Measurements from ENCODE around the gene POTEE.
"Not testable (repeated sequence)": the region's sequence is repeated elsewhere in the genome, so short reads cannot be mapped to it uniquely, and the experiment has no call there.

Gene POTEE

DNA sequence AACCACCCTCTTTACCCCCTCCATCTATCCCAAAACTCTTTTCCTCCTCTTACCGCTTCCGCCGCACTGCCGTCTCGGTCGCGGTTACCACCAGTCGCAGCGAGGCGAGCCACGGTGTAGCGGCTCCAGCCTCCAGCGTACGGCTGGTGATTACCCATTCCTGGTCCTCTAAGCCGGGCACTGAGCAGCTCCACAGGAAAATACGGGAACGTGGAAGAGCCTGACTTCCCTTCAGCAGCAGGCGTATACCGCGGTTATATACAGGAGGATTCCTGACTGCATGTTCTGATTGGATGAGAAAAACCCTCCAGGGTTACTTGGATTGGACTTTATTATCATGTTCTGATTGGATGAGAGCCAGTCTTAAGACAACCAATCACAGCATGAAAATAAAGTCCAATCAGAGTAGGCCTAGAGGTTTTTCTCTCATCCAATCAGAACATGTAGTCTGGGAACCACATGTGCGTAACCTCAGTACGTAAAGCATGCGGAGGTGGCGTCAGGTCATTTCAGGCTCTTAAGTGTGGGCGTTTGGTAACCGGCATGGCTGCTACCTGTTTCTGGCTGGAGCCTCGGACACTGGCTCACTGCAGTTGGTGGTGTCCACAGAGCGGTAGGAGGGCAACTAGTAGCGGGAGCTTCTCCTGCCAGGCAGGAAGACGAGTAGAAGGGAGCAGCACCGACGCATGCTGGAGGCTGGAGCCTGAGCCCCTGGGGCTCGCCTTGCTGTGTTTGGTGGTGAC, at the start of gene POTEE:
Gene POTEE, plus strand, starts transcription at position 507 of the 743 bp plus-strand sequence. CDS start 8,867 bp downstream, outside the sequence.
- not testable (repeated sequence) for DNase-seq

DNA sequence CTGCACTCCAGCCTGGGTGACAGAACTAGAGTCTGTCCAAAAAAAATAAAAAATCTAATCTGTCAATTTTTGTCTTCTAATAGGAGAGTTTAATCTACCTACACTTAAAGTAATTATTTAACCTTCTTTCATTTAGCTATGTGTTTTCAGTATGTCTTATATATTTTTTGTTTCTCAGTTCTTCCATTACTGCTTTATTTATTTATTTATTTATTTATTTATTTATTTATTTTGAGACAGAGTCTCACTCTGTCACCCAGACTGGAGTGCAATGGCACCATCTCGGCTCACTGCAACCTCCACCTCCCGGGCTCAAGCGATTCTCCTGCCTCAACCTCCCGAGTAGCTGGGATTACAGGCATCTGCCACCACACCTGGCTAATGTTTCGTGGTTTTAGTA, 43.8 kb upstream of the POTEE start:
- DNase-seq = not testable (repeated sequence)

DNA sequence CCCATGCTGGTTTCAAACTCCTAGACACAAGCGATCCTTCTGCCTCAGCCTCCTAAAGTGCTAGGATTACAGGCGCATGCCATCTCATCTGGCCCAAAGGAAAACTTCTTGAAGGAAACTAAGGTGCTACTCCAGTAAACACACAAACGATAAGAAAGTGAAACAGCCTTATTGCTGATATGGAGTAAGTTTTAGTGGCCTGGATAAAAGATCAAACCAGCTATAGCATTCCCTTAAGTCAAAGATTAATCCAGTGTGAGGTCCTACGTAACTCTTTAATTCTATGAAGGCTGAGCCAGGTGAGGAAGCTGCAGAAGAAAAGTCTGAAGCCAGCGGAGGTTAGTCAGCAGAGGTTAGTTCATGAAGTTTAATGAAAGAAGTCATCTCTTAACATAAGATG, 40.8 kb upstream of the POTEE start:
- DNase-seq = no peak

DNA sequence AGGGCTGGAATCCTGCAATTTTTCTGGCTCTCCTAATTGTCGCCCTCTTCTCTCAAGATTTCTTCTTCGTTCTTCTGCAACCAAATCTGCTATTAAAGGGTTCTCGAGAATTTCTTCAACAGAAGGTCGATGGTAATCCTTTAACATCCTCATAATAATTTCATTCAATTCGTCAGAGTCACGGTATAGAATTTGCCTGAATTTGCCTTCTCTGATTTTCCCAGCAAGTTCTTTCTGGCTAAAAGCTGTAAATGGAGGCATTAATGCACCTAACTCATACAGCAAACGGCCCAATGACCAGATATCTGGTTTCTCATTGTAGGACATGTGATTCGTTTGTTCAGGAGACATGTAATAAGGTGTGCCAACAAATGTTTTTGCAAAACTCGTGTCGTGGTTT, 31.3 kb upstream of the POTEE start:
- DNase-seq = not testable (repeated sequence)

DNA sequence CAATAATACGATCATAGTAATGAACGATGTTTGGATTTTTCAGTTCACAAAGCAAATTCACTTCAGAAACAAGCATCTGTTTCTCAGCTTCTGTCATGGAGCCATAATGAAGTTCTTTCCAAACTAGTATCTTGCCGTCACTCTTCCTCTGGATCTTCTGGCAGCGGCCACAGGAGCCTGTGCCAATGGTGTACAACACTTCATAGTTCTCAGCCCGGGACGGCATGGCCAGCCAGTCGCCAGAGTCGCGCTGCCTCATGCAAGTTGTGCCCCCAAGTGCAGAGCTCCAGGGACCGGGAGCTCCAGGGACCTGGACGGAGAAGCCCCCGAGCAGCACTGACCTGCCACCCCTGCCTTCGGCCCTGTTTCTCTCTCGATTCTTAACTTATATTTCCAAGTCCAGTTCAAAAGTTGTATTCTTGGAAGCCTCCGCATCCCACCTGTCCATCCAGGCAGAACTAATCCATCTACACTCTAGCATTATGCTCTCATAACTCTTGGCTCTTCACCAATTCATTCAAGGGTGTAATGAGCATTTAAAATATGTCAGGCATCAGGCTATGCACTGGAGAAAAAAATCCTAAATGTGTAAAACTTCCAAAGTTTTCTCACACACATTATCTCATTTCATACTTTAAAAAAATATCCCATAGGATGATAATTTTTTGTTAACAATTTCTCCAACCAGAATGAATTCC, 30.5 kb upstream of the POTEE start:
- not testable (repeated sequence) for DNase-seq

DNA sequence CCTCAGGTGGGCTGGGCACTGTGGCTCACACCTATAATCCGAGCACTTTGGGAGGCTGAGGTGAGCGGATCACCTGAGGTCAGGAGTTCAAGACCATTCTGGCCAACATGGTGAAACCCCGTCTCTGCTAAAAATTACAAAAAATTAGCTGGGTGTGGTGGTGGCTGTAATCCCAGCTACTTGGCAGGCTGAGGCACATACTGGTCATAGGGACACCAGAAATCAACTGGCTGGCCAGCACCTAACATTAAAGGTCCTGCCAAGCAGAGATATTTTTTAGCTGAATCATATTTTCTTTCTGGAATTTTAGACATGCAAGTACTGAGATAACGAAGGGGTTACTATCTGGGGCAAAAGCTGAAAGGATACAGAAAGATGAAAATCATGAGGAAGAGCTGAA, 27.9 kb upstream of the POTEE start:
- DNase-seq = not testable (repeated sequence)

DNA sequence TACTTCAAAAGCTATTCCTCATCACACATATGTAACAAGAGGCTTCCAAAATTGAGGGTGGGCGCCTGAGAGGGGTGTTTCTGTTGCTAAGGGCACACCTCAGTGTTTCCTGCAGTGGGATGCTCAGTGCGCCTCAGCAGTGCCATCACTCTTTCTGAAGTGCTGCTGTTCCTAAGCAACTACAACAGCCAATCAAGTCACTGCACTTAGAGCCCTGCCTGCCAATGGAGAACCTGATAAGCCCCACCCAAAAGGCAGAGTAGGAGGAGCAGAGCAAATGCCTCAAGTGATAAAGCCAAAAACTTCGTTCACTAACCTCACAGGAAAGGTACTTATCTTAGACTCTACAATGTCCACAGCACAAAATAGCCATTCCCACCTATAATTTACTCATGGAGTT, 15.9 kb upstream of the POTEE start:
- not testable (repeated sequence) for DNase-seq

DNA sequence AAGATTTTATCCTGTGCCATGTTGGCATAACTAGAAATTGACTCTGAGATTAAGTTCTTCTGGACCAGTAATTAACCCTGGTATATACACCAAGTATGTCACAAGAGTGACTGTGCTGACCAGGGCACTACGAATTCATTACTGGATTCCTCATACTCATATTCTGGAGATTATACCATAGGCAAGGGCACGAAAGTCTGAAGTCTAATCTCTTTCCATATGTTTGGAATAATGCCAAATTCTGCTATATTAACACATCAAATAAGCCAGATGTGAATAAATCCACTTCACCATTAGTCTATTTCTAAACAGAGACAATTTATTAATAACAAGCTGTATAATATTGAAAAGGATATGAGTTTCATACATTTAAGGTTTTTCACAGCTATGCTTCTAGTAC, 13.2 kb upstream of the POTEE start:
- not testable (repeated sequence) for DNase-seq

DNA sequence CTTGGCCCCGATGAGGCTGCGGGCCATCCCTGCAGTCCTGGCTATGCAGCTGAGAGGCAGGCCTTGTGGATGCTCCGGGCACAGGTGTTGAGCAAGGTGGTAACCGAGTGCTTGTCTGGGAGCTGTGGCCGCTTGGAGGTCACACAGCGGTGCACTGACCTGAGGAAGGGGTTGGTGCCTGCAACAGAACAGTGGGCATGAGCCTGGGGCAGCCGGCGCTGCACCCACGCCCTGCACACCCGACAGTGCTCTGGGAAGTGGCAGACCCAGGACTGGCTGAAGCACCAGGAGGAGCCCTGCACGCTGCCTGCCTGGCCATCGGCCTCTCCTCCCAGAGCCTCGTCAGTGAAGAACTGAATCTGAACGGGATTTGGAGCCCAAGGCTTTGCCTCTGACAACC, 8.2 kb upstream of the POTEE start:
- DNase-seq = no peak

DNA sequence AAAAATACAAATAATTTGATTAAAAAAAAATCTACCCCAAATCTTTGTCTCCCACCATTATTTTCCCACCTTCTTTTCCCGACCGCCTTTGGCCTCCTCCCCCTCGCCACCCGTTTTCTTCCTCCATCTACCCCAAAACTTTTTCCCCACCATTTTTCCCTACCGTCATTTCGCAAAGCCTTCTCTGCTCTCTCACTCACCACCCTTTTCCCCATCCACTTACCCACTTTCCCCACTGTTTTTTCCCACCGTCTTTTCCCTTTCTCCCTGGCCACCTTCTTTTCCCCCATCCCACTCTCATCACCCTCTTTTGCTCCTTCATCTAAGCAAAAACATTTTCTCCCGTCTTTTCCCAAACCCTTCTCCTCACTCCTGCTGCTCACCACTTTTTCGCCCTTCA, 1.5 kb upstream of the POTEE start:
- DNase-seq = not testable (repeated sequence)

DNA sequence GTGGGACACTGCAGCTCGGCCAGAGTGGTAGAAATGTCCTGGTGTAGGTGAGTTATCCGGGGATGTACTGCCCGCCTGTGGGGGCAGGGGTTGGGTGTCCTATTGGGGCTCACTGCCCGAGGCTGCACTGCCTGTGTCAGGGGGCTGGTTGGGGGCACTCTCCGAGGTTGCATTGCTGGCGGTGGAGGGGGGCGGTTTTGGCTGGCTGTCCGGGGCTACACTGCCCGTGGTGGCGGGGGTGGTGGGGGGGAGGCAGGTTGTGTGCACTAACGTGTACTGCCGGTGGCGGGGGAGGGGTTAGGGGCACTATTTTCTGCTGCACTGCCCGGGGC, 403 bp downstream of the POTEE start:
- DNase-seq = not testable (repeated sequence)

DNA sequence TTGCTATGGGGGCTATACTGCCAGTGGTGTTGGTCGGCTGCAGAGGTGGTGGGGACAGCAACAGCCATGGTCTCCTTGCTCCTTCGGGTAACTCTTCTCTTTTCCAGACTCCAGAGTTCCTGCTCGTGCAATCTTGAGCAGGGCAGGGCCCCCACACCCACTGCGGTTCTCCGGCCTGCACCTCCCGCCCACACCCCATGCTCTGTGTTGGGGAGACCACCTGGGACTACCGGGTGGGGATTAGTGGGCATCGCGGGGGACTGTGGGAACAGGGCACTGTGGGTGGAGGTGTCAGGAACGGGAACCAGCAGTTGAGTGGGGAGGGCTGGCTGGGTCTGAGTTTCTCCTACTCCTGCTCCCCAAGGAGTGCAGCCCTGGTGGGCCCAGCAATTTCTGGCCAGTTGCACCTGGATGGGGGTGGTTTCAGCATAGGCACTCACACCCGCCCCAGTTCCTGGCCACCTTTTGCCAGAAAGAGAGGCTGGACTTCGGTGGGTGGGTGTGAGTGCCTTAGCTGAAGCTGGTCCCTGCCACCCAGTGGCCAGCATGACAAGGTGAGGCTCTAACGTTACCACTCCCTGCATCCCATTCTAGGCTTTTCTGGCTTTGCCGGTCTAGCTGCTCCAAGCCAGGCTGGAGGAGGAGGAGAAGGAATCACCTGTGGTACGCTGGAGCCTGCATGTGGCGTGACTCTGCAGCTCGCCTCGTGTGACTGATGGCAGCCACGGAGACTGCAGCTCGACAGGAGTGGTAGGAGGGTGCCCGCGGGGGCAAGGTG, 1.3 kb downstream of the POTEE start:
- not testable (repeated sequence) for DNase-seq

DNA sequence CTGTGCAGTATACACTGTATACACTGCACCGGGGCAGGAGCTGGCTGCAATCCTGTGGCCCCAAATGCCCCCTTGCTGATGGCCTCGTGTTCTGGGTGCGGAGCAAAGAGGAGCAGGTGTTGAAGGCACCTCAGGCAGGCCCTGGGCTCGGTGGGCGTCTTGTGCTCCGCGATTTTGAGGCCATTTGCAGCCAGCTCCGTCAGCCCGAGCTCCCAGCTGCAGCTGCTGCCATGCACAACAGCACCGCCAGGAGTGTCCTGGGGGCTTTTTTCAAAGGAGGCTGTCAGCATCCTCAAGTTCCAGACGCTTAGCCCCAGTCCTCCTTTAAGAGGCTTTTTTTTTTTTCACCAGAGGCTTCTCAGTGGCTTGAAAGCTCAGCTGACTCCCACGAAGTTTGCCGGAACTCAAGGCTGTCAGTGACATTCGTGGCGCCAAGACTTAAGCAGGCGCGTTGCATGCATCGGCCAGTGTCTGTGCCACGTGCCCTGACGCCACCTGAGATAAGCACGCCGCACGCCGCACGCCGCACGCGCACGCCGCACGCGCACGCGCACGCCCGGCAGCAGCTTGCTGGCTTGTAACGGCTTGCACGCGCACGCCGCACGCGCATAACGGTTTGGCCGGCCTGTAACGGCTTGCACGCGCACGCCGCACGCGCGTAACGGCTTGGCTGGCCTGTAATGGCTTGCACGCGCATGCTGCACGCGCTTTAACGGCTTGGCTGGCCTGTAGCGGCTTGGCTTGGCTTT, 8.1 kb downstream of the POTEE start:
- not testable (repeated sequence) for DNase-seq

DNA sequence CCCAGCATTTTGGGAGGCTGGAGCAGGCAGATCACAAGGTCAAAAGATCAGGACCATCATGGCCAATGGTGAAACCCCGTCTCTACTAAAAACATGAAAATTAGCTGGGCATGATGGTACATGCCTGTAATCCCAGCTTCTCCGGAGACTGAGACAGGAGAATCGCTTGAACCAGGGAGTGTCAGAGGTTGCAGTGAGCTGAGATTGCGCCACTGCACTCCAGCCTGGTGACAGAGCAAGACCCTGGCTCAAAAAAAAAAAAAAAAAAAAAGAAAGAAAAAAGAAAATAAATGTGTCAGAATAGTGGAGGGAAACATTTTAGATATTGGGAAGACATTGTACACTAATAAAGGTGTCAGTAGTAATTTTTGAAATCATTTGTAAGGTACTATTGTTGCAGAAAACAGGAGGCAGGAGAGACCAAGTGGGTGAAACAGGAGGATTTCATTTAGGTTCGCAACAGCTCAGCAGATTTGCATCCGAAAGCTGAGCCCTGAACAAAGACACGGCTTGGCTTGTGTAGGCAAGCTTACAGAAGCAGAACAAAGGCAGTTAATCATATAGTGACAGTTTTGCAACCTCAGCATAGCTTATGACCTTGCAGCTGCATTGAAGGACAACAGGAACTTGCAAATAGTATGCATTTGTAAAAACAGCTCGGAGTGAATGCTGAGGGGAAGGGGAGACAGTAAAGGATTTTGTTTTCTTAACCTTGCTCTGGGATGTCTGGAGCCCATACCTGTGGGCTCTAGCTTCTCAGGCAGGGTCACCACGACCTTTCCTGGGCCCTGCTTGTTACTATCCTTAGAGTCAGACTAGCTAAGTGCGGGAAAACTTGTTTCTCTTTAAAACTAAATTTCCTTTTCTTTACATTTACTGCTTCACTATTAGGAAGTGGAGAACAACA, 26.5 kb downstream of the POTEE start:
- not testable (repeated sequence) for DNase-seq

Measured in inflammatory macrophage treated with lipopolysaccharide for 1 hour (primary cell).